Frontal cortex (tissue), 4 donors: ENCODE results near the gene THOC1. TPM values are rescaled to one million over a fixed set of nuclear protein-coding genes. Genes with fewer than 3 reads are reported as not detected.
A peak's percentile ranks its signal among the peaks of the same experiment; 100 is the strongest.
"Not testable (repeated sequence)": the region's sequence is repeated elsewhere in the genome, so short reads cannot be mapped to it uniquely, and the experiment has no call there.

Source experiments
- DNase-seq, 2 donors: peaks; one replicate each; pipeline ENCODE4 v3.0.0; 2012; ENCODE audit warnings: low spot score in 2 of 2
- FAIRE-seq: peaks from 2 replicates; lab custom pipeline; 2012; peaks lifted over from hg19 to GRCh38; lab: Jason Lieb, UNC
- total RNA-seq: library from RNA; depleted of rRNA; stranded (reverse); fragments of >200 nt; gene quantifications from one replicate; pipeline ENCODE4 v1.2.3, GENCODE V29; 2014
- donor health status: control.
- donor health status: control.
- donor health status: control.

Gene THOC1, protein sequence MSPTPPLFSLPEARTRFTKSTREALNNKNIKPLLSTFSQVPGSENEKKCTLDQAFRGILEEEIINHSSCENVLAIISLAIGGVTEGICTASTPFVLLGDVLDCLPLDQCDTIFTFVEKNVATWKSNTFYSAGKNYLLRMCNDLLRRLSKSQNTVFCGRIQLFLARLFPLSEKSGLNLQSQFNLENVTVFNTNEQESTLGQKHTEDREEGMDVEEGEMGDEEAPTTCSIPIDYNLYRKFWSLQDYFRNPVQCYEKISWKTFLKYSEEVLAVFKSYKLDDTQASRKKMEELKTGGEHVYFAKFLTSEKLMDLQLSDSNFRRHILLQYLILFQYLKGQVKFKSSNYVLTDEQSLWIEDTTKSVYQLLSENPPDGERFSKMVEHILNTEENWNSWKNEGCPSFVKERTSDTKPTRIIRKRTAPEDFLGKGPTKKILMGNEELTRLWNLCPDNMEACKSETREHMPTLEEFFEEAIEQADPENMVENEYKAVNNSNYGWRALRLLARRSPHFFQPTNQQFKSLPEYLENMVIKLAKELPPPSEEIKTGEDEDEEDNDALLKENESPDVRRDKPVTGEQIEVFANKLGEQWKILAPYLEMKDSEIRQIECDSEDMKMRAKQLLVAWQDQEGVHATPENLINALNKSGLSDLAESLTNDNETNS
- 65.6 TPM for total RNA-seq

DNA sequence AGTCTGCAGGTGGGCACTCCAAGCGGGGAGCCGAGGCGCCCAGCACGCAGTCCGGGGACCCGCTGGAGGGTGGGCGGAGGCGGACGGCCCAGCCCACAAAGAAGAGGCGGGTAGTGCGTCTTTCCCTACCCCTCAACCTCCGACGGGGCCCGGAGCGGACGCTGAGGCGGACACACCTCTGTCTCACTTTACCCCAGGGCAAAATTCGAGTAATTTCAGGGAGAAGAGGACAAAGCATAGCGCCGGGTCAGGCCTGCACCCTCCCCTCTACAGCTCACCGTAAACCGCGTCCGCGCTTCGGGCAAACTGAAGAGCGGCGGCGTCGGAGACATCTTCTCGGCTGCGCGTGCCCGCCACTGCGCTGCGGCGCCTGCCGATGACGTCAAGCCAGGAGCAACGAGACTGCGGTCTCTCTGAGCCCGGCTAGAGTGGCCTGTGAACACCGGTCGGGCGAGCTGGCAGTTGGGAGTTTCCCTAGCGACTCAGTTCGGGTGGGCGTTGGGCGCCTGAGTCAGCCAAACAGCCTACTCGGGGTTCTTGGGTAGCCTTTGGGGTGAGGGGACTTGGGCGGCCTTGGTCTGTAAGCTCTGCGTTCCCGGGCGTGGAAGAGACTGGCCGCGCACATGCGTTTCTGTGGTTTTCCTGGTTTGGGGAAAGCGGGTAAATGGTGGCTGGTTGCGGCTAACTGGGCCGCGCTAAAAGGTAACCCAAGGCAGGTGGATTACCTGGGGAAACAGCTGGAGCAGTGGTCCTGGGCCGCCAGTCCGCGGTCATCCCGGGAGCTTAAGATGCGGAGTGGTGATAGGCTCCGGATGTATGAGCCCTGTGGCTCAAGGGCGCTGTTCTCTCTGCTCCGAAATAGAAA, at the start of gene THOC1:
Gene THOC1 (minus strand): TSS at position 360 of the 865 bp plus-strand sequence. CDS start 28 bp downstream, at position 332.
- no peak for FAIRE-seq

DNA sequence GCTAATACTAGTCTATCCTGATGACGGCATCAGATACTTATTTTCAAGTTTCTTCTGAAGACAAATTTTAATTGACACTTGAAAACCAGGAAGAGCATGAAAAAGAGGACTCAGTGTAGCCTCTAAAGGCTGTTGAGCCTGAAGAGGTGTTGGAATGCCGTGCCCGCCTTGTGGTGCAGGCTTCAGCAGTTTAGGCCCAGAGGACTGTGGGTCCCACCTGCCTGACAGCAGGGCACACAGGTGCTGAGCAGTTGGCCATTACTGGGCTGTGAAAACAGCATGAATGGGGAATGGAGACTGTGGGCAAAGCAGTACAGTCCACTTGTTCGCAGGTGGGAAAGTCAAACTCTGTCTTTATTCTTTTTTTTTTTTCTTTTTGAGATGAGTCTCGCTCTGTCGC, 49.8 kb upstream of the THOC1 start:
- DNase-seq (no peak), FAIRE-seq (no peak)

More for the DNA sequence above, at the start of gene THOC1:
- peak; percentile 79 to 90 for DNase-seq

DNA sequence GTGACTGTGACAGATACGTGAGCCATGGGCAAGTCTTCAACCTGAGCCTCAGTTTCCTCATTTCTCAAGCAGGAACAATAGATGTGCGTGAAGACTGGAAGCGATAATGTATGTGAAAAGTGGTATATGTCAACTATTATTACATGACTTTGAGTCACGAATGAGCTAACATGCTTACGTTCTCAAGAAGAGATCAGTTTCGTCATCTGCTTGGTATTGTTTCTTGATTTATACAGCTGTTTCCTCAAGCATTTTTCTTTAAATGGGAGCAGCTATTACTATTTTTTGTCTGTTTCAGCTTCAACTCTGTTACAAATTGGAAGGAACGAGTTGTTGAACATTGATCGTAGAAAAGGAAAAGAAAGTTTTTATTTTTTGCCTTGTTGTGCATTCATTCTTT, 48.5 kb upstream of the THOC1 start:
- DNase-seq = no peak
- FAIRE-seq = no peak

DNA sequence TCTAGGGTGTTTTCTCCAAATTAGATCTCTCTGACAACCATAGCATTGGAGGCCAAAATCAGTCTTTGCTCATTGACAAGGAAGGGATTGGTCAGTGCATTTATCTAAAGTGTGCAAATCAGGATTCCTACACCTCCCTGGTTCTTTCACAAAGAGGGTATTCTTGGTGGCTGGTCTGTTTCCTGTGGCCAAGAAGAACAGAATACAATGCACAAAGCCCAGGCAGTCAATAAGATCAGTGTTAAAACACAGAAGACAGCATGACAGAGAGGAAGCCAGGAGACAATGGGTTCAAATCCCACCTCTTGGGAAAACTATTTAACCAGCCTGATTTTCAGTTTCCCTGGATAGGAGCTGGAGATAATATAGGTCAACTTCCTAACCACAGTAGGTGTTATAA, 46.1 kb upstream of the THOC1 start:
- FAIRE-seq = no peak
- DNase-seq = no peak

DNA sequence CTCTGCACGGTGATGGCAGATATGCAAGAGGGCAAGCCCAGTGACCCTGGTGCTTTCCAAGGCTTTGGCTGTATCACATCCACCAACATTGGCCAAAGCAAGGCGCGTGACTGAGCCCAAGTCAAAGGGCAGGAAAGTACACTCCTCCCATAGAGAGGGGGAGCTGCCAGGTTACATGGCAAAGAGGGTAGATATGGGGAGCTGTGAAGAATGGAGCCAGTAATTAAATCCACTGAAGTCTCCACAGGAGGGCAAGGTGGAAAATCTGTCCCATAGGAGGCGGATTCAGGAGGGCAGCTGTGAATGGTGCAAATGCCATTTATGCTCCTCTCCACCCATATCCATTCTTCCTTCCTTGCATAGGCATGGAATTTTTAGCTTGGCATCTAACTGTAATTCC, 44.6 kb upstream of the THOC1 start:
- no peak for FAIRE-seq

DNA sequence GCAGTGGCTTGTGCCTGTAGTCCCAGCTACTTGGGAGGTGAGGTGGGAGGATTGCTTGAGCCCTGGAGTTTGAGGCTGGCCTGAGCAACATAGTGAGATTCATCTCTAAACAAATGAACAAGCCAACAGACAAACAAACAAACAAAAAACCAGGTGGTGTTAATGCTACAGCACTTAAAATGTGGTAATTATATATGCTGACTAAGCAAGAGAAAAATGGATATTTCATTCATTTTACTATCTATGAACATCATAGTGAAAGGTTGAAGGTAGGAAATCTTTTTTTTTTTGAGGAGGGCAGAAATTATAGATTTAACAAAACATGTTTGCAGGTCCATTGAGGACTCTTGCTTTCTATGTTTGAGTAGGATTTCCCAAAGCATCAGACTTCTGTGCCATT, 42.2 kb upstream of the THOC1 start:
- DNase-seq = no peak
- no peak for FAIRE-seq

More for the DNA sequence above, 44.6 kb upstream of the THOC1 start:
- no peak for DNase-seq

DNA sequence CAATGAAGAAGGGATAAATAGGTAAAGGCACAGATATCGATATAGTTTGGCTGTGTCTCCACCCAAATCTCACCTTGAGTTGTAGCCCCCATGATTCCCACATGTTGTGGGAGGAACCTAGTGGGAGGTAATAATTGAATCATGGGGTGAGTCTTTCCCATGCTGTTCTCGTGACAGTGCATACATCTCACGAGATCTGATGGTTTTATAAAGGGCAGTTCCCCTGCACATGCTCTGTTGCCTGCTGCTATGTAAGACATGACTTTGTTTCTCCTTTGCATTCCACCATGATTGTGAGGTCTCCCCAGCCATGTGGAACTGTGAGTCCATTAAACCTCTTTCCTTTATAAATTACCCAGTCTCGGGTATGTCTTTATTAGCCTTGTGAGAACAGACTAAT, 40.2 kb upstream of the THOC1 start:
- FAIRE-seq, DNase-seq: not testable (repeated sequence)

DNA sequence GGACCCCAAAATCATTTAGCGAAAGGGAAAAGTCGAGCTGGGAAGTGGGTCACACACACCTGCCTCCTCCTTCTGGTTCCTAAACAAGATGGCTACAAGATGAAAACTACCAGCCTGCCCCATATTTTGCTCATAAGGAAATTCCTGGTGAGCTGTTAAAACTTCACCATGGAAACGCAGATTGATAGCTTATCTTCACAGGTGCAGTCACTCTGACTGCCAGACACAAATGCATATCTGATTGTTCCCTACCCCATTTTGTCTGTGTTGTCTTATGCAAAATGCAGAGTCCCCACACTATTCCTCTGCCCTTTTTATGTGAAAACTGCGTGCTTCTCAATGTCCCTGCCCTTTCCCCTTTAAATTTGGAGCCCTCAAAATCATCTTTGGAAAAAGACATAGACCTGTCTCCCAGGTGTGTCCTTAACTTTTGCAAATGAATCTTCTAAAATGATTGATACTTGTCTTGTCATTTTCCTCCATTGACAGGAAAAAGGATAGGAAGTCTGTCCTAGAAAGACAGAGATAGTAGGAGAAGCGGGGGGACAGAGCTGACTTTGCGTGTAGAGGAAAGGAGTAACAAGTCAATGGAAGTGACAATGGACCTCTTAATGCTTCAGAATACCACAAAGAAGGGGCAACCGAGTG, 38.9 kb upstream of the THOC1 start:
- FAIRE-seq (no peak), DNase-seq (no peak)

DNA sequence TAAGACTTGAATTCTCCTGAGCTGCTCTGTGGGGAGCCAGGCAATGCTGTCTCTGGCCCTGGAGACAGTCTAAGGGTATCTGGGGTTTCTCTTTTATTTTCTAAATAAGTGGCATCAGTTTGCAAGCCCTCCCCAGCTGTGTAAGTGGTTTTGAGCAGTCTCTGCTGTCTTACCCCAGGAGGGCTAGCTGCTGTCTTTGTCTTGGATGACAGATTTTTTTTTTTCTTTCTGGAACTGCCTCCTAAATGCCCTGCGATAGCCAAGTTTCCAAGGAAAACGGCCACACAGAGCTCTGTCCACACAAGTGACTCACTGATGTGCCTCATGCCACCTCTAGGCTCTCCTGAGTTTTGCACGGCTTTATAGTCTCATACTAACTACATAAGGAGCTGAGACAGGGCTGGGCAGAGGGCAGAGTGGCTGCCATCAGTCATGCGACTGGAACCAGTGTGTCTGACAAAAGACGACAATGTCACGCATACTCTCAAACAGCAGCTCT, 37.2 kb upstream of the THOC1 start:
- FAIRE-seq (no peak), DNase-seq (no peak)

DNA sequence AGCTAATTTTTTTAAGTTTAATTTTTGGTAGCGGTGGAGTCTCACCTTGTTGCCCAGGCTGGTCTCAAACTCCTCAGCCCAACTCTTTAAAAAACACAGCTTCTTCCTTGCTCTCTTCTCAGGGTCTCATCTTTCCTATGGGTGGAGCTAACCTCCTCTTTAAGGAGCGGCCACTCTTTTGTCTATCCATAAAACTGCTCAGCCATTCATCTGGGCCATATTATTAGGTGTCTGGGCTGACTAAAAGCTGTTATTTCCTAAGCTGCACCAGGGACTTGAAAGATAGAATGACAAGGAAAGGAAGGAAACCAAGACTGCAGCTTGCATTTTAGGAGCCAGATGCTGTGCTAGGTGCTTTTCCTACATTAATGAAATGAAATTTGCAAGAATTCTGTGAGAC, 35.8 kb upstream of the THOC1 start:
- FAIRE-seq (no peak), DNase-seq (no peak)

DNA sequence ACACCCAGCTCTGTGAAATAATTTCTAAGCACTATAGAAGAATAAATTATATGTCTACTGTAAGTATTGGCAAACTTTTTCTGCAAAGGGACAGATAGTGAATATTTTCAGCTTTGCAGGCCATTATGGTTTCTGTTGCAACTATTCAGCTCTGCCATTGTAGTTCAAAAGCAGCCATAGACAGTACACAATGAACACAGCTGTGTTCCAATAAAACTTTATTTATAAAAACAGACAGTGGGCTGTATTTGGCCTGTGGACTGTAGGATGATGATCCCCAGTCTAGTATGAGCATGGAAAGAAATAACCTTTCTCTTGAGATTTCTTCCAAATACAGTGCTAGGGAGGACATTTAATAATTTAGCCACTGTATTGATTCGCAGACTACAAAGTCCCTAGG, 35.2 kb upstream of the THOC1 start:
- no peak for FAIRE-seq
- DNase-seq = no peak

DNA sequence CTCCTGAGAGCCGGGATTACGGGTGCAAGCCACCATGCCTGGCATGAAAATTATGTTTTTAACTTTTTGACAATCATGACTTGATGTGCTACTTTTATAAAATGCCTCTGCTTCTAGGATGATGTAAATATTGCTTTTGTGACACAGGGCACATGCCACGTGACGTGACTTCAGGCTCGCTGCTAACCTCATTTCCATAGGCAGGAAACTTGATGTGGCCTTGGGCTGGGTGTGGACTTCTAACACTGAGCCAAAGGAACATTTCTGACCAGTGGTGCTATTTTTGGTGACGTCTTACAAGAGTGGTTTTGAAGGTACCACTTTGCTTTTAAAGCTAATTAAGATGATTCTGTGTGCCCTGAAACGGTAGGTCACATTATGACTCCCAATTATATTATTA, 34.2 kb upstream of the THOC1 start:
- FAIRE-seq (no peak), DNase-seq (no peak)

DNA sequence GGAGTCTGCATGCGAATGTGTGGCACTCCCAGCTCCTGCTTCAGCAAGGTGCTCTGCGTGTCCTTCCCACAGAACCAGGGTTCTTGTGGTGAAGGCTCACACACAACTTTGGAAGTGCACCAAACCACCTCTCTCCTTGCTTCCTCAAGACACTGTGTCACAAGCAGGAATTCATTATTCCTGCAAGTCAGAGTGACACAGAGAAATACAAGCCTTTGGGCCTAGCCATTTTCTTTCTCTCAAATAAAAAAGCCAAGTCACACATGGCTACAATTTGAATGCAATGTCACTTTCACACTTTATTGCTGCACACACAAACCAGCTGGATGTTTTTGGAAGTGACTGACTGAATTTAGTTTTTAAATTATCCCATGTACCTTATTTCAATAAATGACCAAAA, 30.1 kb upstream of the THOC1 start:
- DNase-seq = no peak
- no peak for FAIRE-seq

DNA sequence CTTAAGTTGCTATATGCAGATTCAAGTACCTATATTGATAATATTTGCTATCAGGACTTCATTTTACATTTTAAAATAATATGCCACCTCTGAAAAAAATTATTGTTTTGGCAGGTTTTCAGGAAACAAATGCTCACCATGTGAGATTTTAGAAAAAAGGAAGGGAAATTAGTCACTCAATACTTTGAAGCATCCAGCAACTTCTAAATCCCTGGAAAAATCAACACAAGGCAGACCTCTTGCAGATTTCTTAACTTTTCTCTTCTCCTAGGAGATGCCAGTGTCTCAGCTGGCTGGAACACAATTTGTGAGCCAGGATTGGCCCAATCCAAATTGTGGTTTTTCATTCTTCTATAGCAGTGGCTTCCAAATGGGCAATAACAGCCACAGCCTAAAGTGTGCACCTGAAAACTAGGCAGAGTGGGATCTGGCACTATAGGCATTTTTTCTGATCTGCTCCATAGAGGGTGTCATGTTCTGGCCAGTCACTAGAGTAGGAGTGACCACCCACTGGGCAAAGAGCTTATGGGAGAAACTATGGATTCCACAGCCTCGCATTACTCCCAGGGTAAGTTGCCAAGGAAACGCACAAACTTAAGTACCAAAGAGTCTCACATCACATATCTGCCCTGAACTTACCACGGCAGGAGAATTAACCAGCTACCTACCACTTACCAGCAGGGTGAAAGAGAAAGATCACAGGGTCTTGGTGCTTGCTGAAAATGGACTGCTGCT, 28.1 kb upstream of the THOC1 start:
- FAIRE-seq = no peak
- no peak for DNase-seq

DNA sequence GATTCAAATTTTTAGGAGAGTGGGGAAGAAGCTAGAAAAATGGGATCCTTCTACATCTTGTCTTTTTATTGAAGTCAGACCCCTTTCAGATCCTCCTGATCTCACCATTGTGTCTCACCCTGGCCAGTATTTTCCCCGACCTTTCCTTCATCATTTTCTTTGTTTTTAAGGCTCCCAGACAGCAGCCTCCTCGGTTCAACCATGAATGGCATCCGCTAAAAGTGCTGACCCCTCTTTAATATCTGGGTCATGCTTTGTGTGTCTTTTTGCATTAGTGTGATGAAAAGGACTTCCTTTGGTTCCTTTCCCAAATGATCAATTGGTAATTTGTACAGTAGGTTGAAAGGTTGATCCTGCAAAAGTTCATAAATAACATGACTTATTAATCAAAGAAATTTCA, 26.7 kb upstream of the THOC1 start:
- no peak for FAIRE-seq
- DNase-seq = no peak

DNA sequence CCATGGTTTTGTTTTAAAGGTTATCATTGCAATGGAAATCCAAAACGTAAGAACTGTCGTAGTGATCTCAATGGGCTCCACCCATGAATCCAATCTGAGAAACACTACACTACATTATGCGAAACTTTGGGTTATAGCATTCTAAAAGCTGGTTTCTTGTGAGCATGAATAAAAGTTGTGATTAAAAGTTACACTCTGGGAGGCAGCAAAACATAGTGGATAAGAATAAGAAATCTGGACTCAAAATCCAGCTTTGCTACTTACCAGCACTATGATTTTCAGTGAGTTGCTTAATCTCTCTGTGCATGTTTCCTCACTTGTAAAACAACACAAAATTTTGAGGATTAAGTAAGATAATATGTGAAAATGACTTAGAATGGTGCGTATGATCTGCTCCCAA, 25.7 kb upstream of the THOC1 start:
- FAIRE-seq = no peak
- DNase-seq = no peak

DNA sequence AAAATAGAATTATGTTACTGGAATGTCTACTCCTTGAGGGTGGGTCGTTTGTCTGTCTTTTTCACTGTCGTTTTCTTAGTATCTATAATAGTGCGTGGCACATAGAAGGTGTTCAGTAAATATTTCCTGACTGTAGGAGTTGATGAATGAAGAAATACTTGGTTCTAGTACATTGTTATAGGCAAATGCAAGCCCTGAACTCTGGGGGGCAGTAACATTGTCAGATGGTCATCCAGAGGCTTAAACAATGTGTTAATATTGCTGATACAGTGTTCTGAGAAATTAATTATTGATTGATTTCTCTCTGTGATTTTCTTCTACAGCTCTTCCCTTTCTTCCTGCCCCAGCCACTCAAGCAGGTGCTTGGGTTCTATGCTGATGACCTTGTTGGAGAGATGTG, 24.4 kb upstream of the THOC1 start:
- no peak for FAIRE-seq

DNA sequence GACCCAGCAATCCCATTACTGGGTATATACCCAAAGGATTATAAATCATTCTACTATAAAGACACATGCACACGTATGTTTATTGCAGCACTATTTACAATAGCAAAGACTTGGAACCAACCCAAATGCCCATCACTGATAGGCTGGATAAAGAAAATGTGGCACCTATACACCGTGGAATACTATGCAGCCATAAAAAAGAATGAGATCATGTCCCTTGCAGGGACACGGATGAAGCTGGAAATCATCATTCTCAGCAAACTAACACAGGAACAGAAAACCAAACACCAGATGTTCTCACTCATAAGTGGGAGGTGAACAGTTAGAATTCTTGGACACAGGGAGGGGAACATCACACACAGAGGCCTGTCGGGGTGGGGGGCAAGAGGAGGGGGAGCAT, 22.1 kb upstream of the THOC1 start:
- not testable (repeated sequence) for FAIRE-seq, DNase-seq

More for the DNA sequence above, 24.4 kb upstream of the THOC1 start:
- DNase-seq = no peak

DNA sequence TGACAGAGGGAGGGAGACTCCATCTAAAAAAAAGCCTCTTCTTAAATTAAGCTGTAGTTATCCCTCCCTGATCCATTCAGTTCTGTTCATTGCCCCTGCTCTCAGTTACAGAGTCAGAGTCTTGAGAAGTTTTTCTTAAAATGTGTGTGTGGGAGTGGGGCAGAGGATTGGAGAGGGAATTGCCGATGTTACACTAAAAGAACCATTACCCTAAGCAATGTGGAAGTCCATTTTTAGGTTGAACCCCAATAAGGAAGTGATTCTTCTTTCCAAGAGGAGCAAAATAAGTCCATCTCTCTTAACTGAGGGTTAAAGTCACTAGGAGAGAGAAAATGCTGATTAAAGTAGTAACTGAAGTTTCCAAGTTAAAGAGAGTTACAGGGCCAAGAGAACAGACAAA, 21.2 kb upstream of the THOC1 start:
- FAIRE-seq (no peak), DNase-seq (no peak)
